ENCODE results near the gene DNAJC5. TPM values are rescaled to one million over a fixed set of nuclear protein-coding genes. Genes with fewer than 3 reads are reported as not detected.
"Not testable (repeated sequence)": the region's sequence is repeated elsewhere in the genome, so short reads cannot be mapped to it uniquely, and the experiment has no call there.

DNAJC5 gene
- total RNA-seq, 4 donors from 2014 or later, result 41.3 to 137 (median 113) TPM

DNA sequence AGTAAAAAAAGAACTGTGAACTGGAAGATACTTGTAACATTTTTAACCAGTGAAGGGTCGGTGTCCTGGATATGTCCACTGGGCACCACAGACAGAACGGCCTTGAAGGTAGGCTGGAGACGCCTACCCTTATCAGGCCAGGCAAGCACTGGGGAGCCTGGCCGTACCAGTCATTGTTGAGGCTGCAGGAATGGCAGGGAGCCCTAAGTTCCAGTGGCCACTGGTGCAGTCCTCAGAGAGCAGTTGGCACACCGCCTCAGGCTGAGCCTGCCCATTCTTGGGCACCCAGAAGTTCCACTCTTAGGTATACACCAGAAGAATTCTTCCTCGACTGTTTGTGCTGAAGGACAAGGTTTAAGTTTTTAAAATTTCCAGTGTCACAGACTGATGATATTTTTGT, 20.5 kb downstream of the DNAJC5 start:
- H3K9me3 ChIP-seq, result peaks cover 0 to 5% (median 0%) of the 10 kb centered on the region in 4 donors
- no peak overlapping the region for H3K4me3 ChIP-seq
- no peak for DNase-seq
- TF ChIP-seq, protein P1, sequence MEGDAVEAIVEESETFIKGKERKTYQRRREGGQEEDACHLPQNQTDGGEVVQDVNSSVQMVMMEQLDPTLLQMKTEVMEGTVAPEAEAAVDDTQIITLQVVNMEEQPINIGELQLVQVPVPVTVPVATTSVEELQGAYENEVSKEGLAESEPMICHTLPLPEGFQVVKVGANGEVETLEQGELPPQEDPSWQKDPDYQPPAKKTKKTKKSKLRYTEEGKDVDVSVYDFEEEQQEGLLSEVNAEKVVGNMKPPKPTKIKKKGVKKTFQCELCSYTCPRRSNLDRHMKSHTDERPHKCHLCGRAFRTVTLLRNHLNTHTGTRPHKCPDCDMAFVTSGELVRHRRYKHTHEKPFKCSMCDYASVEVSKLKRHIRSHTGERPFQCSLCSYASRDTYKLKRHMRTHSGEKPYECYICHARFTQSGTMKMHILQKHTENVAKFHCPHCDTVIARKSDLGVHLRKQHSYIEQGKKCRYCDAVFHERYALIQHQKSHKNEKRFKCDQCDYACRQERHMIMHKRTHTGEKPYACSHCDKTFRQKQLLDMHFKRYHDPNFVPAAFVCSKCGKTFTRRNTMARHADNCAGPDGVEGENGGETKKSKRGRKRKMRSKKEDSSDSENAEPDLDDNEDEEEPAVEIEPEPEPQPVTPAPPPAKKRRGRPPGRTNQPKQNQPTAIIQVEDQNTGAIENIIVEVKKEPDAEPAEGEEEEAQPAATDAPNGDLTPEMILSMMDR (IDR thresholded peaks at IDR 0.05), result no peak
- no peak for TF ChIP-seq POLR2A (IDR thresholded peaks at IDR 0.05)
- peaks cover 0 to 25% (median 5%) of the 10 kb centered on the region in 4 donors for H3K4me1 ChIP-seq
- no peak overlapping the region for H3K27ac ChIP-seq
- H3K27me3 ChIP-seq, result no peaks in the 10 kb centered on the region
- H3K36me3 ChIP-seq, result peaks cover 0 to 25% (median 0%) of the 10 kb centered on the region in 3 donors

DNA sequence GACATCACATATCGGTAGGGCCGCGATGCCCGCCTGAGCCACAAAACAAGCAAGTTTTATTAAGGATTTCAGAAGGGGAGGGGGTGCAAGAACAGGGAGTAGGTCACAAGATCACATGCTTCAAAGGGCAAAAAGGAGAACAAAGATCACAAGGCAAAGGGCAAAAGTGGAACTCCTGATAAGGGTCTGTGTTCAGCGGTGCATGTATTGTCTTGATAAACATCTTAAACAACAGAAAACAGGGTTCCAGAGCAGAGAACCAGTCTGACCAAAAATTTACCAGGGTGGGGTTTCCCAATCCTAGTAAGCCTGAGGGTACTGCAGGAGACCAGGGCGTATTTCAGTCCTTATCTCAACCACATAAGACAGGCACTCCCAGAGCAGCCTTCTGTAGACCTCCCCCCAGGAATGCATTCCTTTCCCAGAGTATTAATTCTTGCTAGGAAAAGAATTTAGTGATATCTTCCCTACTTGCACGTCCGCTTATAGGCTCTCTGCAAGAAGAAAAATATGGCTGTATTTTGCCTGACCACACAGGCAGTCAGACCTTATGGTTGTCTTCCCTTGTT, 21.5 kb downstream of the DNAJC5 start:
- peaks cover 0 to 34% (median 0%) of the 10 kb centered on the region in 3 donors for H3K36me3 ChIP-seq
- H3K4me1 ChIP-seq, result peaks cover 0 to 15% (median under 1%) of the 10 kb centered on the region in 4 donors
- H3K27me3 ChIP-seq, DNase-seq, H3K27ac ChIP-seq, H3K9me3 ChIP-seq, H3K4me3 ChIP-seq: not testable (repeated sequence)

DNA sequence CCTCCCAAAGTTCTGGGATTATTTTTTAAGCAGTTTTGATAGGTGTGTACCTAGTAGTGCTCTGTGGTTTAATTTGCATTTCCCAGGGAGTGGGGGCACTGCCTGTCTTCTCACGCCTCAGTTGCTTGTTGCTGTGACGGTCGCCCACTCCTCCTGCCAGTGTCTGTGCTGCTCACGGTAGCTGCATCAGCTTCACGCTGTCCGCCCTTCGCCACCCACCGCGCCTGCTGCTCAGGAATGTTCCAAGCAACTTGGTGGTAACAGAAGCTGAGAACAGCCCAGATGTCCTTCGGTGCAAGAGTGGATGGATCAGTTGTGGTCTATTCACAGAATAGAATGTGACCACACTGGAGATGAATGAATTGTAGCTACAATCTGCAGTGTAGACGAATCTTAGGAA, 22.9 kb downstream of the DNAJC5 start:
- Histone ChIP-seq H3K4me1 (peaks cover 0 to 3% (median 0%) of the 10 kb centered on the region in 4 donors), H3K27me3 (no peaks in the 10 kb centered on the region), H3K9me3 (peaks cover 0 to 5% (median 0%) of the 10 kb centered on the region in 4 donors), H3K4me3 (no peak overlapping the region), H3K27ac (no peak overlapping the region), H3K36me3 (peaks cover 0 to 40% (median 0%) of the 10 kb centered on the region in 3 donors)
- no peak for DNase-seq
- no peak for TF ChIP-seq POLR2A (IDR thresholded peaks at IDR 0.05)
- TF ChIP-seq, protein P1 (IDR thresholded peaks at IDR 0.05), result no peak

DNA sequence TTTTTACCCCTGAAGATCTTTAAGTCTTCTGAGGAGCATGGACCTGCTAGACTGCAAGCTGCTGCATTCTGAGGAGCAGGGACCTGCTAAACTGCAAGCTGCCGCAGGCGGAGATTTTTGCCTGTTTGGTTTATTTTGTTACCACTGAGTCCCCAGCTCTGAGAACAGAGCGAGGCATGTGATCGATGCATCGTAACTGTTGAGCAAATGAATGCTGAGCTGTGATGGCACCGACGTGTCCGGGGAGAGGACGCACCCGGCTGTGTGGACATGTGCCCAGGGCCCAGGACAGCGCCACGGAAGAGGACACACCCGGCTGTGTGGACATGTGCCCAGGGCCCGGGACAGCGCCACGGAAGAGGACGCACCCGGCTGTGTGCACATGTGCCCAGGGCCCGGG, 24.2 kb downstream of the DNAJC5 start:
- no peak for DNase-seq
- no peak overlapping the region for H3K4me3 ChIP-seq
- peaks cover 0 to 5% (median 0%) of the 10 kb centered on the region in 4 donors for H3K9me3 ChIP-seq
- TF ChIP-seq, protein P1 (IDR thresholded peaks at IDR 0.05), result no peak
- TF ChIP-seq POLR2A (IDR thresholded peaks at IDR 0.05), result no peak
- no peaks in the 10 kb centered on the region for H3K27me3 ChIP-seq
- peaks cover 0 to 43% (median 0%) of the 10 kb centered on the region in 3 donors for H3K36me3 ChIP-seq
- no peaks in the 10 kb centered on the region for H3K4me1 ChIP-seq
- no peak overlapping the region for H3K27ac ChIP-seq

DNA sequence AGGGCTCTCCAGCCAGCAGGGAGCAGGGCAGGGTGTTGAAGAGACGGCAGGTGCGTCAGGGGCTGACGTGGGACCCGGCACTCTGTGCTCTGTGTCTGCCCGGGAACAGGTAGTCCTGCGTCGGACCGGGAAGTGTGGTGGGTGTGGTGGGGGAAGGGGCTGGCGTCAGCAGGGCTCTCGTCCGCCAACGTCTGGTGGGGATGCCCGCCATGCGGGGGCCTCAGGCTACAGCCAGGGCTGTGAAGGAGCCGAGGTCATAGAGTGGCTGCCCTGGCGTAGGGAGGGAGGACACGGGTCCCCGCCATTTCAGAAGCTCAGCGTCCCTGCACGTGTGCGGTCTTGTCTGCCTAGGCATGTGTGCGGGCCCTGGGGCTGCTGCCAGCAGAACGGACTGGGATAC, 25.3 kb downstream of the DNAJC5 start:
- no peak overlapping the region for H3K27ac ChIP-seq
- H3K27me3 ChIP-seq, result no peaks in the 10 kb centered on the region
- no peak overlapping the region for H3K4me3 ChIP-seq
- peaks cover 0 to 52% (median 0%) of the 10 kb centered on the region in 3 donors for H3K36me3 ChIP-seq
- no peak for TF ChIP-seq POLR2A (IDR thresholded peaks at IDR 0.05)
- TF ChIP-seq, protein P1 (IDR thresholded peaks at IDR 0.05), result no peak
- H3K9me3 ChIP-seq, result peaks cover 0 to 5% (median 0%) of the 10 kb centered on the region in 4 donors
- no peak for DNase-seq
- no peaks in the 10 kb centered on the region for H3K4me1 ChIP-seq

DNA sequence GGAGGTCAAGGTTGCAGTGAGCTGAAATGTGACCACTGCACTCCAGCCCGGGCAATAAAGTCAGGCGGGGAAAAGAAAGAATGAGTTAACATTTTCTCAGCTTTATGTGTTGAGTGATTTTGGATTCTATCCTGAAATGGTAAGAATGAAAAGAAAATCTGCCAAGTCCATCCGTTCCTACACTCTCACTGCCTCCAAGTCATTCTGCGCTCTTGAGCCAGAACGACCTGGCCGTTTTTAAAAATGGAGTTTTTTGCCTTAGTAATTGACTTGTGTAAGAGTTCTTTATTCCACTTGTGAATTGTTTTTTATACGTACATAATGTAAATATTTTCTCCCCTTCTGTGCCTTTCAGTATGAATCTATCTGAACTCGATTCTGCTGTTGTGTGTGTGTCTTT, 28.7 kb downstream of the DNAJC5 start:
- Histone ChIP-seq H3K9me3 (no peaks in the 10 kb centered on the region), H3K27me3 (no peaks in the 10 kb centered on the region), H3K36me3 (peaks cover 0 to 60% (median 0%) of the 10 kb centered on the region in 3 donors), H3K4me3 (no peak overlapping the region), H3K27ac (no peak overlapping the region), H3K4me1 (no peaks in the 10 kb centered on the region)
- no peak for DNase-seq
- TF ChIP-seq POLR2A (IDR thresholded peaks at IDR 0.05), result no peak
- TF ChIP-seq, protein P1 (IDR thresholded peaks at IDR 0.05), result no peak
